ENCODE data around the gene AKR1C2. TPM values are rescaled to one million over a fixed set of nuclear protein-coding genes. Genes with fewer than 3 reads are reported as not detected.
A peak's percentile ranks its signal among the peaks of the same experiment; 100 is the strongest.
"Not testable (repeated sequence)": the region's sequence is repeated elsewhere in the genome, so short reads cannot be mapped to it uniquely, and the experiment has no call there.

The AKR1C2 gene
- total and polyA plus RNA-seq, 2 donors from 2014 or later: 11.8 to 16.3 TPM

DNA sequence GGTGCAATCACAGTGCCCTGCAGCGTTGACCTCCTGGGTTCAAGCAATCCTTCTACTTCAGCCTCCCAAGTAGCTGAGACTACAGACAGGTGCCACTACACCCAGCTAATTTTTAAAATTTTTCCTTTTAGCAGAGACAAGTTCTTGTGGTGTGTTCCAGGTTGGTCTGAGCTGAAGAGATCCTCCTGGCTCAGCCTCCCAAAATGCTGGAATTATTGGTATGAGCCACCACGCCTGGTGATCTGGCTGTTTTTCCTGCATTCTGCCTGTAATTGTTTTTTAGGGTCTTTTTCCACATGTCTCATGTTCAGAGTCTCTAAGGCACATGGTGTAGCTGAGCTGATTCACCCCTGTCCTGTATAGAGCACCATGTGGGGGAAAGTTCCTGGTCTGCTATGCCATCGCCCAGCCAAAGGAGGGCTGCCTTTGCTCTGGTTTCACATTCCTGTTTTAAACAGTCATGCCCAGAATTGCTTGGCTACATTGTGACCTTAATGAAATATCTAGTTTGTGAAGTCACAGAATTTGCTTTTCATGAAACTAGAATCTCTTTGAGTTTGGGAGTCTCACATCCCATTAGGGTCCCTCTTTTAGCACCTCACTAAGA is 15.1 kb upstream of the AKR1C2 start:
- H3K9me3 ChIP-seq (ENCODE audit: control insufficient read depth in 2 of 3, insufficient read depth in 1 of 3, low read length in 3 of 3); intact Hi-C loops (cut with DNase I); FAIRE-seq; H3K4me1 ChIP-seq (ENCODE audit: control insufficient read depth in 2 of 3, insufficient read depth in 2 of 3, low read depth in 1 of 3, low read length in 3 of 3); H3K27me3 ChIP-seq (ENCODE audit: control insufficient read depth, insufficient read depth, low read length); DNase-seq; H3K27ac ChIP-seq (ENCODE audit: low read depth in 2 of 2, low read length in 2 of 2); H3K4me3 ChIP-seq (ENCODE audit: low read length in 3 of 3); H3K9ac ChIP-seq (ENCODE audit: low read length in 3 of 3); H3K36me3 ChIP-seq (ENCODE audit: control insufficient read depth in 2 of 3, insufficient read depth in 3 of 3, low read length in 3 of 3): not testable (repeated sequence)
- TF ChIP-seq, protein P1, sequence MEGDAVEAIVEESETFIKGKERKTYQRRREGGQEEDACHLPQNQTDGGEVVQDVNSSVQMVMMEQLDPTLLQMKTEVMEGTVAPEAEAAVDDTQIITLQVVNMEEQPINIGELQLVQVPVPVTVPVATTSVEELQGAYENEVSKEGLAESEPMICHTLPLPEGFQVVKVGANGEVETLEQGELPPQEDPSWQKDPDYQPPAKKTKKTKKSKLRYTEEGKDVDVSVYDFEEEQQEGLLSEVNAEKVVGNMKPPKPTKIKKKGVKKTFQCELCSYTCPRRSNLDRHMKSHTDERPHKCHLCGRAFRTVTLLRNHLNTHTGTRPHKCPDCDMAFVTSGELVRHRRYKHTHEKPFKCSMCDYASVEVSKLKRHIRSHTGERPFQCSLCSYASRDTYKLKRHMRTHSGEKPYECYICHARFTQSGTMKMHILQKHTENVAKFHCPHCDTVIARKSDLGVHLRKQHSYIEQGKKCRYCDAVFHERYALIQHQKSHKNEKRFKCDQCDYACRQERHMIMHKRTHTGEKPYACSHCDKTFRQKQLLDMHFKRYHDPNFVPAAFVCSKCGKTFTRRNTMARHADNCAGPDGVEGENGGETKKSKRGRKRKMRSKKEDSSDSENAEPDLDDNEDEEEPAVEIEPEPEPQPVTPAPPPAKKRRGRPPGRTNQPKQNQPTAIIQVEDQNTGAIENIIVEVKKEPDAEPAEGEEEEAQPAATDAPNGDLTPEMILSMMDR (IDR thresholded peaks at IDR 0.05; ENCODE audit: borderline replicate concordance, extremely low read depth, insufficient read depth): peak; percentile 17

DNA sequence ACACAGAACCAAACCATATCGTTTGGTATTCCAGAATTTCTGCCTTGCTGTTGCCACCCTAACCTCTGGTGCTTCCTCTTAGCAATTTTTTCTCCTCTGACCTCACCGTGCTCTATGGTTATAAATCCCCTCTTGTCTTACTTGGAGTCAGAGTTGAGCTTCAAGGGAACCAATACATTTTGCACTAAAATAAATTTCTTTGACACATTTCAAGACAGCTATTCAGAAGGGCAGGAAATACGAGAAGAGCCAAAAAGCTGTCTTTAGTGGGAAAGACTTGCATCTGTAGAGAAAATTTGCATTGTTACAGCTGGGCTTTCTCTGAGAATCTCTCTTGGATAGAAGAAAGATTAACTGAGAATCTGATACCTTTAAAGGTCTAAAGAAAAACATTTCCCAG is 14.5 kb upstream of the AKR1C2 start:
- no peak overlapping the region for H3K27ac ChIP-seq (ENCODE audit: low read depth in 2 of 2, low read length in 2 of 2)
- intact Hi-C loops (cut with DNase I): no loop called here
- TF ChIP-seq, protein P1 (IDR thresholded peaks at IDR 0.05; ENCODE audit: borderline replicate concordance, extremely low read depth, insufficient read depth): no peak

DNA sequence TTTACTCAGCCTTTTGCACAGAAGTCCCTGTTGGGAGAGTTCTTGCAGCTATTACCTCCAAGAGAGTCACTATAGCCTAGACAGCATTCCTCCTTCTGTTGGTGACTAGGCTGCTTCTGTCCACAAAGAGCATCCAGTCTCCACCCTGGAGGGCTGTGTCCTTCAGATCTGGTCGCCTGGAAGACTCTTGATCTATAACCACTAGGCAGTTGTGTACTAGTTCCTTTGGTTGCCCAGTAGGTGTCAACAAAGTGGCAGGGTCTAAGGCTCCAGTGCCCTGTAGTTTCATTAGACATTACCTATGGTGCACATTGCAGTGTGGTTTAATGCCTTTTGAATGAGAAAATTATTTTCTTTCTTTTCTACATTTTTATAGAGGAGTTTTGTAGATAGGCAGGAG is 11.3 kb upstream of the AKR1C2 start:
- H3K4me1 ChIP-seq (ENCODE audit: control insufficient read depth in 2 of 3, insufficient read depth in 2 of 3, low read depth in 1 of 3, low read length in 3 of 3): peaks cover 0 to 2% (median 2%) of the 10 kb centered on the region in 3 donors
- no peaks in the 10 kb centered on the region for H3K9me3 ChIP-seq (ENCODE audit: control insufficient read depth in 2 of 3, insufficient read depth in 1 of 3, low read length in 3 of 3)
- H3K9ac ChIP-seq (ENCODE audit: low read length in 3 of 3): no peak overlapping the region
- no peak overlapping the region for H3K27ac ChIP-seq (ENCODE audit: low read depth in 2 of 2, low read length in 2 of 2)
- H3K27me3 ChIP-seq (ENCODE audit: control insufficient read depth, insufficient read depth, low read length): no peaks in the 10 kb centered on the region
- no peak for FAIRE-seq
- intact Hi-C loops (cut with DNase I): no loop called here
- no peak for DNase-seq
- TF ChIP-seq, protein P1 (IDR thresholded peaks at IDR 0.05; ENCODE audit: borderline replicate concordance, extremely low read depth, insufficient read depth): peak; percentile 34
- H3K4me3 ChIP-seq (ENCODE audit: low read length in 3 of 3): no peak overlapping the region
- no peaks in the 10 kb centered on the region for H3K36me3 ChIP-seq (ENCODE audit: control insufficient read depth in 2 of 3, insufficient read depth in 3 of 3, low read length in 3 of 3)

More for the DNA sequence above, 14.5 kb upstream of the AKR1C2 start:
- peak in 3 of 5 donors; percentile 15 to 73 (median 72) for DNase-seq
- FAIRE-seq: no peak
- peaks cover 0 to 6% (median 2%) of the 10 kb centered on the region in 3 donors for H3K4me1 ChIP-seq (ENCODE audit: control insufficient read depth in 2 of 3, insufficient read depth in 2 of 3, low read depth in 1 of 3, low read length in 3 of 3)
- no peak overlapping the region for H3K9ac ChIP-seq (ENCODE audit: low read length in 3 of 3)
- no peaks in the 10 kb centered on the region for H3K27me3 ChIP-seq (ENCODE audit: control insufficient read depth, insufficient read depth, low read length)
- no peaks in the 10 kb centered on the region for H3K36me3 ChIP-seq (ENCODE audit: control insufficient read depth in 2 of 3, insufficient read depth in 3 of 3, low read length in 3 of 3)
- no peaks in the 10 kb centered on the region for H3K9me3 ChIP-seq (ENCODE audit: control insufficient read depth in 2 of 3, insufficient read depth in 1 of 3, low read length in 3 of 3)
- H3K4me3 ChIP-seq (ENCODE audit: low read length in 3 of 3): no peak overlapping the region

DNA sequence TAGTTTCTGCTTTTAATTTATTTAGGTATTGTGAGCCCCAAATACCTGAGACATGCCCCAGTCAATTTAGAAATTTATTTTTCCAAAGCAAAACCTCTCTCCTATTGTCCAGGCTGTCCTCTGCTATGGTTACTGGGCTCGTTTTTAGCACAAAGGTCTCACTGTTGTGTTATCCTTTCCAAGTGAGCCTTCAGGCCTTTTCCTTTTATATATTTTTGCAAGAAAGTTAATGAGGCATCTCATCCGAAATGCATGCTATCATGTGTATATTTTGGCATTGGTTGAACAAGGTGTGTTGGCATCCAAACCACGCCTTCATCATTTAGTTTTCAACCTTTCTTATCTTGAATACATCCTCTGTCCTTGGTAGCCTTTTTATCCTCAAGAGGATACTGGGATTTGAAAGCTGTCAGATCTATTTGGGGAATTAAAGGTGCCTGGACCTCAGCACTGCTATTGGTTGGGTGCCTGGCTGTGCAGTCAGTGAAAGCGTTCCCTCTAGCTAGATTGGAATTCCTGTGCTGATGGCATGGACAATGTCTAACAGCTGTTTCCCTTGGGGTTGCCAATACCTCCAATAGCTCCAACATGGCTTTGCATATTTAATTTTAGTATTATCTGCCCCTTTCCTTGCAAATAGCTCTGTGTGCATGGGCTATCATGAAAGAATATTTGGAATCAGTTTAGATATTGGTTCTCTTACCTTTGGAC is 10.7 kb upstream of the AKR1C2 start:
- H3K9me3 ChIP-seq (ENCODE audit: control insufficient read depth in 2 of 3, insufficient read depth in 1 of 3, low read length in 3 of 3); FAIRE-seq; H3K36me3 ChIP-seq (ENCODE audit: control insufficient read depth in 2 of 3, insufficient read depth in 3 of 3, low read length in 3 of 3); H3K27ac ChIP-seq (ENCODE audit: low read depth in 2 of 2, low read length in 2 of 2); H3K4me3 ChIP-seq (ENCODE audit: low read length in 3 of 3); H3K27me3 ChIP-seq (ENCODE audit: control insufficient read depth, insufficient read depth, low read length); H3K4me1 ChIP-seq (ENCODE audit: control insufficient read depth in 2 of 3, insufficient read depth in 2 of 3, low read depth in 1 of 3, low read length in 3 of 3); DNase-seq; intact Hi-C loops (cut with DNase I); H3K9ac ChIP-seq (ENCODE audit: low read length in 3 of 3): not testable (repeated sequence)

All from kidney (tissue), 14 donors.